HG02763 (cell line): ENCODE measurements around the gene PINK1.

Experiments
- ATAC-seq: cut with Tn5 transposase; IDR thresholded peaks from one replicate; pipeline ENCODE4 v1.9.1; 2021; ENCODE audit warnings: mild to moderate bottlenecking, moderate library complexity; ENCODE audit not compliant: unreplicated experiment

PINK1 gene

DNA sequence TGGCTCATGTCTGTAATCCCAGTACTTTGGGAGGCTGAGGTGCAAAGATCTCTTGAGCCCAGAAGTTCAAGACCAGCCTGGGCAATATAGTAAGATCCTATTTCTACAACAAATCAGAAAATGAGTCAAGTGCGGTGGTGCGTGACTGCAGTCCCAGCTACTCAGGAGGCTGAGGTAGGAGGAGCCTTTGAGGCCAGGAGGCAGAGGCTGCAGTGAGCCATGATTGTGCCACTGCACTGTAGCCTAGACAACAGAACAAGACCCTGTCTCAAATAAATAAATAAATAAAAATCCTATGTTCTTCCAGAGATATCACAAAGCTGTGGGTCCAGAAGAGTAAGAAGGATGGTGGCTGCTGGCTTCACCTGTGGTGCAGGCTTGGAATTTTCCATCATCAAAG lies 22.3 kb upstream of the PINK1 start:
- no peak for ATAC-seq

DNA sequence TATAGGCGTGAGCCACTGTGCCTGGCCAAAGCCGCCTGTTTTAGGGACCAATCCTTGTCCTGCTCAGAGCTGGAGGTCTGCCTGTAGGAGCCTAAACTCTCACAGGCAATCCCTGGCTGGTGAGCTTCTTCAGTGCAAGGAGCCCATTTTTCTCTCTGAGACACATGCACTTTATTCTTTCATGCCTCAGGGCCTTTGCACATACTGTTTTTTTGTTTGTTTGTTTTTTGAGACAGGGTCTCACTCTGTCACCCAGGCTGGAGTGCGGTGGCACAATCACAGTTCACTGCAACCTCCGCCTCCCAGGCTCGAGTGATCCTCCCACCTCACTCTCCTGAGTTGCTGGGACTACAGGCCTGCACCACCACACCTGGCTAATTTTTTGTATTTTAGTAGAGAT lies 21.6 kb upstream of the PINK1 start:
- ATAC-seq = no peak

DNA sequence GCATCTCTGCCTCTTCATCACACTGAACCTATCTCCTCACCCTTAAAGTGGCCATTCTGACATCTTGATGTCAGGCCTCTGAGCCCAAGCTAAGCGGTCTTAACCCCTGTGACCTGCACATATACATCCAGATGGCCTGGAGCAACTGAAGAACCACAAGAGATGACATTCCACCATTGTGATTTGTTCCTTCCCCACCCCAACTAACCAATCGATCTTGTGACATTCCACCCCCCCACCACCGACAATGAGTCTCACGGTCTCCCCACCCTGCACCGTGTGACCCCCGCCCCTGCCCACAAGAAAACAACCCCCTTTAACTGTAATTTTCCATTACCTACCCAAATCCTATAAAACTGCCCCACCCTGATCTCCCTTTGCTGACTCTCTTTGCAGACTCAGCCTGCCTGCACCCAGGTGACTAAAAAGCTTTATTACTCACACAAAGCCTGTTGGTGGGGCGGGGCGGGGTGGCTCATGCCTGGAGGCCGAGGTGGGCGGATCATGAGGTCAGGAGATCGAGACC lies 21.0 kb upstream of the PINK1 start:
- no peak for ATAC-seq

DNA sequence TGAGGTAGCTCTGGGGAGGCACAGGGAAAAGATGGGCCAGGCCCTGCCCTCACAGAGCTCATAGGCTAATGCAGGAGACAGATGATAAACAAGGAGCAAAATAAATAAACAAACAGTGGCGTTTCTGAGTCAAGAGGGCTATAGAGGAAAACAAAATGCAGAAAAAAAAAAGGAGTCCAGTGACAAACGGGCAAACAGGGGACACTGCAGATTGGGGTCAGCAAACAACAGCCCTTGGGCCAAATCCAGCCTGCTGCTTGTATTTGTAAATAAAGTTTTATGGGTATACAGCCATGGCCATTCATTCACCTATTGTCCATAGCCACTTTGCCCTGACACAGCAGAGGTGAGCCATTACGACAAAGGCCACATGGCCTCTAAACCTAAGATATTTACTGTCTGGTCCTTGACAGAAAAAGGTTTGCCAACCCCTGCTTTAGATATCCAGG lies 19.1 kb upstream of the PINK1 start:
- no peak for ATAC-seq

DNA sequence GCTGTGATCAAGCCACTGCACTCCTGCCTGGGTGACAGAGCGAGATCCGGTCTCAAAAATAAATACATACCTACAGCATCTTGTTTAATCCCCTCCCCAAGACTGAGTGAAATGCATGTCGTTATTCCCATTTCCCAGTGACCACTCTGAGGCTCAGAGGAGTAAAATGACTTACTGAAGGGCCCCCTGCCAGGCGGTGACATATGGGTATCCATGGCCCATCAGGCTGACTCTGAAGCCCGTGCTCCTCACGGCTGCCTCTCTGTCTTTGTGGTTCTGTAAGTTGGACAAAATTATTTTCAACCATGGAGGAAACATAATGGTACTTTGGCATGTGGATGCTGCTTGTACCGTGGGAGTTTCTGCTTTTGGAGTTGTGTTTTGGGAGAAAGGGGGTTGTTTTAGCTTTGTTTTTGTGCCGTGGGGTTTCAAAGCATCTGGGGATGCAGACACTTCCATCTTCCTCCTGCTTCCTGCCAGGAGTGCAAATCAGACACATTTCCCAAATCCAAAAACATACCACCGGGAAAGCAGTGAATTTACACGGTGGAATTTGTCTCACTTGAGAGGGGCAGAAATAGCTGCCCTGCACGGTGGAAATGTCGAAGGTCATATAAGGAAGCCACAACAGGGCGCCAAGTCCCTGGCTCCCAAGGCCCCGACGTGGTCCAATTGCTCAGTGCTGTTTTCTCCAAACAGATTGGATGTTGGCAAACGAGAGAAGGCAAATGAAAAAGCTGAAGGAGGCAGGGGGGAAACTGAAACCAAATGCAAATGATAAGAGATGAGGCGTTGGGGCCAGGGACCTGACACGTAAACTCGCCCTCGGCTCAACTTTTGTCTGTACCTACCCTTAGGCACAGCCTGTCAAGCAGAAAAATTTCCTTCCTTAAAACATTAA lies 17.1 kb upstream of the PINK1 start:
- ATAC-seq = no peak

DNA sequence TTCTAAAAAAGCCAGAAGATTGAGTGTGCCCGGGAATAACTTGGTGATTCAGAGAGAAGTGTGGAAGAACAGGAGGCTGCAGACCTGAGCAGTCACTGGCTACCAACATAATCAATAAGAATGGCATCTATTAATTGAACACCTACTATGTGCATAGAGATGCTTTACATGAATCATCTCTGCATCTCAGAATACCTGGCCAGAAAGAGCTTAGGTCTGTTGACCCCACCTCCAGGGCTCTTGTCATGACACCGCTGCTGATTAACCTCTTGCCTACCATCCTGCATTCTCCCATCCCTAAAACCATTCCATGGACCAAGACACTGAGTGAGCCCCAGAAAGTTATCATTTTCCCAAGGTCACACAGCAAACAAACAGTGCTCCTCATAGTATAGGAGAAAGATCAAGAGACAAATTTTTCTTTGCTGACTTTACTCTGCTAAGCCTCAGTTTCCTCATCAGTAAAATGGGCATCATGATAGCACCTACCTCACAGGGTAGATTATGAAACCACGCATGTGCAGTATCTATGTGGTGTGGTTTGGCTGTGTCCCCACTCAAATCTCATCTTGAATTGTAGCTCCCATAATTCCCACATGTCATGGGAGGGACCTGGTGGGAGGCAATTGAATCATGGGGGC lies 16.3 kb upstream of the PINK1 start:
- no peak for ATAC-seq

DNA sequence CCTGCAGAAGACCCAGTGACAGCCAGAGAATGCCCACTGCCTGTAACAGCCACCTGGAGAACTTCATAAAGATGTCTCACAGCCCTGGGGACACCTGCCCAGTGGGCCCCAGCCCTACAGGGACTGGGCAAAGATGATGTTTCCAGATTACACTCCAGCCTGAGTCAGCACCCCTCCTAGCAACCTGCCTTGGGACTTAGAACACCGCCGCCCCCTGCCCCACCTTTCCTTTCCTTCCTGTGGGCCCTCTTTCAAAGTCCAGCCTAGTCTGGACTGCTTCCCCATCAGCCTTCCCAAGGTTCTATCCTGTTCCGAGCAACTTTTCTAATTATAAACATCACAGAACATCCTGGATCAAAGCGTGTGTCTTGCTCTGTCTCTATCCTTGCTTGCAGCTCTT lies 14.7 kb upstream of the PINK1 start:
- ATAC-seq = no peak

GRCh38 chr1:20619999-20620398 lies 13.3 kb upstream of the PINK1 start:
- no peak for ATAC-seq

GRCh38 chr1:20621012-20621411 lies 12.2 kb upstream of the PINK1 start:
- no peak for ATAC-seq

- ATAC-seq = no peak
Measured at GRCh38 chr1:20624709-20625108, 8.5 kb upstream of the PINK1 start.

DNA sequence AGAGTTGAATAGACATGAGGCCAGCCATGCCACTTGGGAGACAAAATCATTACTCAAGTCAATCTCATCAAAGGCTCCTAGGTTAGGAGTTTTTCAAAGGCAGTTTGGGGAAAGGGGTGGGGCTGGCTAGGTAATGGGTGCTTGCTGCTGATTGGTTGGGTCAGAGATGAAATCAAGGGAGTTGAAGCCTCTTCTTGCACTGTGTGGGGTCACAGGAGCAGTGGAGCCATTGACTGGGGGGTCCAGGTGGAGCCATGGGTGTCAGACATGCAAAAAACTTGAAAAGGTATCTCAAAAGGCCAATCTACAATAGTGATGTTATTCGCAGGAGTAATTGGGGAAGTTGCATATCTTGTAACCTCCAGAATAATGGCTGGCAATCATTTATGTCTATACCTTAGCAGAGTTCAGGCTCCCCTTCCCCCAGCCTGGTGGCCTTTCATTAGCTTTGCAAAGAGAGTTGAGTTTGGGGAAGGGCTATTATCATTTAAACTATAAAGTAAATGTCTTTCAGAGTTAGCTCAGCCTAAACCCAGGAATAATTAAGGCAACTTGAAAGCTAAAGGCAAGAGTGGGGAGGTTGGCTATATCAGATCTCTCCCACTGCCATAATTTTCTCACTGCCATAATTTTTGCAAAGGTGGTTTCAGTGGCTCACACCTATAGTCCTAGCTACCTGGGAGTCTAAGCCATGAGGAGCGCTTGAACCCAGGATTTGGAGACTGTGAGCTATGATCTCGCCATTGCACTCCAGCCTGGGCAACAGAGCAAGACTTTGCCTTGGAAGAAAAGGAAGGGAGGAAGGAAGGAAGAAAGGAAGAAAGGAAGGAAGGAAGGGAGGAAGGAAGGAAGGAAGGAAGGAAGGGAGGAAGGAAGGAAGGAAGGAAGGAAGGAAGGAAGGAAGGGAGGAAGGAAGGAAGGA lies 7.8 kb upstream of the PINK1 start:
- ATAC-seq = no peak

DNA sequence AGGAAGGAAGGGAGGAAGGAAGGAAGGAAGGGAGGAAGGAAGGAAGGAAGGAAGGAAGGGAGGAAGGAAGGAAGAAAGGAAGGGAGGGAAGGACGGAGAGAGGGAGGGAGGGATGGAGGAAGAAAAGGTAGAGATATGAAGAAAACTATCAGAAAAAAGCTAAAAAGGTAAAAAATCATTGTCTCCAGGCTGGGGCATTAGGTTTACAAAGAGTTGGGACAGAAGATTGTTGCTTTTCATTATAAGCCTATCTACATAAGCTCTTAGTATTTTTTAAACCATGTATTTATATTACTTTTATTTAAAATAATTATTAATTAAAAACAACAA lies 7.2 kb upstream of the PINK1 start:
- ATAC-seq = no peak

DNA sequence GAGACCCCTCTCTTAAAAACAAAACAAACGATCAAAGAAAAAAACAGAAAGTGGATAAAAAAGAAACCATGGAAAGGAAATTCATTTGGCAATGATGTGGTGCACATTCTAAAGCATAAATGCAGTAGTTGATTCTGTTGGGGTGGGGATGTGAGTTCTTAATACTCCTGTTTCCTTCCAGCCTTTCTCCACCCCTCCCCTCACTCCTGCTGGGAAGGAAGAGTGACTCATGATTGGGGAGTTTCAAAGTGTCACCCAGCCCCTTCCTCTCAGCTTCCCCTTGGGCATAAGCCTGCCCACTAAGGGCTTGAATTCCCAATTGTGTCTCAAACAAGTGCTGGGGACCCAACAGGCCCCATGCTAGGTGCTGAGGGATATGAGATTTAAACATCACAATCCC lies 6.7 kb upstream of the PINK1 start:
- no peak for ATAC-seq

DNA sequence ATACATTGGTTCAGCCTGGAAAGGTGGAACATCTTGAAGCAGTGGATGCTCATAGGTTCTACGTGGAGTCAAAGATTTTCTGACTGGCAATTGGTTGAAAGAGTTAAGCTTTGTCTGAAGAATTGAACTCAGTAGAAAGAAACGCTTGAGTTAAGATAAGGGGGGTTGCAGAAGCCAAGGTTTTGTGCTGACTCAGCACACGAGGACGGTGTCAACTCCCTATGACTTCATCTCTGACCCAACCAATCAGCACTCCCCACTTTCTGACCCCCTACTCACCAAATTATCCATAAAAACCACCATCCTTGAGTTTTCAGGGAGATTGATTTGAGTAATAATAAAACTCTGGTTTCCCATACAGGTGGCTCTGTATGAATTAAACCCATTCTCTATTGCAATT lies 2.5 kb upstream of the PINK1 start:
- no peak for ATAC-seq

DNA sequence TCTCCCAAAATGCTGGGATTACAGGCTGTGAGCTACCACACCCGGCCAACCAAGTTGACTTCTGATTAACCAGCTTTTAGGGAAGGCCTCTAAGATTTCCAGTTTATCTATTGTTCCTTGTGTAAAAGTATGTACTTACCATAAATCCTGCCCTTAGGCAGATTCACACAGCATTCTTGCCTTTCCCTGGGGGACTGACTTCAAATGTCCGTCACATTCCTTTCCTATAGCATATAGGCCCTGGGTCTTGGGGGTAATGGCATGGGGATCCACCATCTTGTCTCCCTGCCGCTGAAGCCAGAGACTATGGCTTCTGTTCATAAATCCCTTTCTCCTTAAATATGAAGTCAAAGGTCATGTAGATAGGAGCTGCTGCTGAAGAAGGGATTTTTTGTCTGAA lies 872 bp upstream of the PINK1 start:
- ATAC-seq = no peak

DNA sequence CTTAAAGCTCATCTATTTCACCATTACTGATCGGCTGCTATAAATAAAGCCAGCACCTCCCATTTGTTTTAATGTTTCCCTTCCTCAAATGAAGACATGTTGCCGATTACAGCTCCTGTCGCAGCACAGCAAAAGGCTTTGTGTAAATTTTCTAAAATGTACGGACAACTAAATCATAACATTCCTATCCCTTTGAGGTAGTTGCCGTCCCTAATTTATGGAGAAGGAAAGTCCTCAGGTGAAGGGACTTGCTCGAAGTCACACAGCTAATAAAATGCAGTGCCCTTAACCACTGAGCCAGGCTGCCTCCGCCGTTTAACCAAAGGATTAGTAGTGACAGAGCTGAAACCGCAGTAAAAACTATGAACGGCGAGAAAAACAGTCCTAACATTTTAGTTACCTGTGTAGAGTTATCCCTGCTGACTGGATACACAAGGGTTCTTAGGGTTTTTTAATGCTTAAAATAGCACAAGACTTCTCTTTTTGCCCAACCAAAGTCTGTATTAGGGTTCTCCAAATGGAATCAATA lies 871 bp downstream of the PINK1 start:
- no peak for ATAC-seq

DNA sequence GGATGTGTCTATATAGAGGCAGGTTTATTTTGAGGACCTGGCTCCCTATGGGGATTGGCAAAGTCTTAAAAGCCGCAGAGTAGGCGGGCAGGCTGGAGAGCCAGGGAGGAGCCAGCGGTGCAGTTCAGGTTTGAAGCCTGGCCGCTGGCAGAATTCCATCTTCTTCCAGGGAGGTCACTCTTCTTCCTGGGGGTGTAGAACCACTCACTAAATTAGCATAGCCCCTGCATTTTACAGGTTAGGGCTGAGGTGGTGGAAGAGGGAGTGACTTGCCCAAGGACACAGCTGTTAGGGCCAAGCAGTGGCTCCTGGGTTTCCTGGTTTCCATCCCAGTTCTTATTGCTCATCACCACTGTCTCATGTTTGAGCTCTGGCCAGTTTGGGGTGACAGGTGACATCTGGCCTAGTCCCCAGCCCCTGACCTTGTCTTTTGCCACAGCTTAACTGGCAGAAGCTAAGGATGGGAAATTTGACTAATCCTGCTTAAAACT lies 1.4 kb downstream of the PINK1 start:
- ATAC-seq = no peak

DNA sequence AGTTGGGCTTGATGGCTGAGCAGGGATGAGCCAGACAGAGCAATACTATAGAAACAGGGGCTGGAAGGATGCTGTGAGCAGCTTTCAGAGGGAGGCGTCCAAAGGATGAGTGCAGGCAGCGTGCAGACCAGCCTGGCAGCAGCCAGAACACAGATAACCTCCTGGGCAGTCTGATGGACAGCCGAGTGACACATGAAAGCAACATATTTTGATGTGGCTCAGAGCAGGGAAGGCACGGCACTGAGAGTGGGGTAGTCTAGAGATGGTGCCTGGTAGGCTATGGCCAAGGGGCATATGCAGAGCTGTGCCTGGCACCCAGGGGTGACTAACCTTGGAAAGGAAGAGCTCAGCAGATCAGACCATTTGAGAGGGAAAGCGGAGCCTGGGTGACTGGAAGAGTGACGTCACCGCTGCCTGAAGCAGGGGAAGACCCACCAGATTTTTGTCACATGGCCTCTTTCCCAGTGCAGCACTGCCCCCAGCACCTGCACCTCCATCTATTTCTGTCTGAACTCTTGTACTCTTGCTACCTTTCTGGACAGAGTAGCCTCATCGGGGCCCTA lies 3.6 kb downstream of the PINK1 start:
- no peak for ATAC-seq

- ATAC-seq = no peak
Measured at GRCh38 chr1:20640183-20640597, 6.9 kb downstream of the PINK1 start.

- no peak for ATAC-seq
Measured at GRCh38 chr1:20641975-20642374, 8.7 kb downstream of the PINK1 start.

GRCh38 chr1:20643080-20643479 lies 9.8 kb downstream of the PINK1 start:
- ATAC-seq = no peak
